HG03066 (cell line): ENCODE results near the gene CCDC88B.

Experiments
- ATAC-seq: cut with Tn5 transposase; IDR thresholded peaks from one replicate; pipeline ENCODE4 v1.9.1; 2021; ENCODE audit warnings: low read depth; ENCODE audit not compliant: unreplicated experiment

The CCDC88B gene

GRCh38 chr11:64401775-64402174 is 61.8 kb downstream of the CCDC88B start:
- no peak for ATAC-seq

GRCh38 chr11:64403106-64403505 is 63.1 kb downstream of the CCDC88B start:
- no peak for ATAC-seq

GRCh38 chr11:64406221-64406946 is 66.4 kb downstream of the CCDC88B start:
- ATAC-seq = no peak
